ENCODE results near the gene KCNJ1.
A peak's percentile ranks its signal among the peaks of the same experiment; 100 is the strongest.

Gene KCNJ1

DNA sequence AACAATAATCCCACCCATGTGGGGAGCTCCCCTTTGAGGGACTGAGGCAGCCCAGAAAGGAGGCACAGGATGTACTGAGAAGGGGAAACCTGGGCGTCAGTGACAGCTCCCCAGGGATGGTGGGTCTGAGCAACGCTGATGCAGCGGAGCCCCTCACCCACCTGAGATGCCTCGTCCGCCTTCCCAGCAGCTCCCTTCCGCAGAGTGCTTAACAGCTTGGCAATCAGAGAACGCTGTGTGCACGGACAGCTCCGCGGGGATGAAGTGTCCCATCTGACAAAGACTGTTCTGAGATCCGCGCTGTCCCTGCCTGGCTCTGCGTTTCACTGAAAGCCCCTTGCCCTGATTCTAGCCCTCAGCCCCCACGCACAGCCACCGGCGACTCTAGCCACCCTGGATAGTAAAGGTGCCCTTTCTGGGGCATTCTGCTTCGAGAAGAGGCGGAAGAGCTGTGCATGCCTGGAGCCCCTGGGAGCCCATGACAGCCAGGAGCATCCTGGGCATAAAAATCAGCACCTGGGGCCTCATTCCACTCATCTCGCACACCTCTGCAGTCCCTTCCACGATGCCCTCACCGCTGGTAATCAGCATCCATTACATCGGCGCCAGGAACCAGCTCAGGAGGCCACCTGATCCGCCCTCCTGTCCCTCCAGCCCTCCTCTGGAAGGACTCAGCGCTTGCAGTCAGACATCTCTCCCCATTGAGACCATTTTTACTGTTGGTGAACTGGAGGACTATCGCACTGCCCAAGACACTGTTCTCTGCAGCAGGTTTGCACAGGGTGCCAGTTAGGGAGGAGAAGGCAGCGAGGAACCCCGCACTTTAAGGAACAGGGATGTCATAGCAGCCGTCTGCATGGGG is 34.8 kb upstream of the KCNJ1 start:
- no peak for DNase-seq

DNA sequence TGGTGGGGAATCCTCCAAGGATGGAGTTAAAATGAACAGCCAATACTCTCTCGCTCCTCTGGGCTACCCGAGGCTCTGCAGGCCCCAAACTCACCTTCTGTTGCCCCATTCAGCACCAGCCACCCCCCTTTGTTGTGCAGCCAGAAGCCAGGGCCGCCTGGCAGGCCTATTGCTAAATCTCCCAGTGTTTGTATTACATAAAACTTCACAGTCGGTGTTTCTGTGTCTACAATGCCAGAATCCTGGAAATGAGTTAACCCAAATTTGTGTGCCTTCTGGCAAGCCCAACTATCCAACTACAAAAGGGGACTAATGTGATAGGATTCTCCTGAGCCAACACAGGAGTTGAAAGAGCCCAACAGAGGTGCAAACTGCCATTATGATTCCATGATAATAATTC is 33.4 kb upstream of the KCNJ1 start:
- peak; percentile 21 to 56 for DNase-seq

DNA sequence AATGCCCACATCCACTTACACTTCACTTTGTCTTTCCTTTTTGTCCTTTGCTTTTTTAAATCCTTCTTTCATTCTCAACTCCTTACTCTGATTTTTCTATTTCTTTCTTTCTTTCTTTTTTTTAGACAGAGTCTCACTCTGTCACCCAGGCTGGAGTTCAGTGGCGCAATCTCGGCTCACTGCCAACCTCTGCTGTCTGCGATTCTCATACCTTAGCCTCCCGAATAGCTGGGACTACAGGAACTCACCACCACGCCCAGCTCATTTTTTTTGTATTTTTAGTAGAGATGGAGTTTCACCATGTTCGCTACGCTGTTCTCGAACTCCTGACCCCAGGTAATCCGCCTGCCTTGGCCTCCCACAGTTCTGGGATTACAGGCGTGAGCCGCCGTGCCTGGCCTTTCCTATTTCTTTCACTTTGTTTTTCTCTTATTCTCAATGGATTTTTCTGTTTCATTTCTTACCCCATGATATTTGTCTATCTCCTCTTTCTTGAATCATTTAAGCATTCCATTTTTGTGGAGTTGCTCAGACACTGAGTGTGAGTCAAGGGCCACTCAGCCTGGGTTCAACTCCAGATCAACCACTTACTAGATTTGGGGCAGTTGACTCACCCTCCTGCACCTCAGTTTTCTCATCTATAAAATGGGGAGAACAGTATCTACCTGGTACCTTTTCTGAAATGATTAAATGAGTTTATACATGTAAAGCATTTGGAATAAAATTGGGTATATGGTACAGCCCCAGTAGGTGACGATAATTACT is 31.7 kb upstream of the KCNJ1 start:
- no peak for DNase-seq

DNA sequence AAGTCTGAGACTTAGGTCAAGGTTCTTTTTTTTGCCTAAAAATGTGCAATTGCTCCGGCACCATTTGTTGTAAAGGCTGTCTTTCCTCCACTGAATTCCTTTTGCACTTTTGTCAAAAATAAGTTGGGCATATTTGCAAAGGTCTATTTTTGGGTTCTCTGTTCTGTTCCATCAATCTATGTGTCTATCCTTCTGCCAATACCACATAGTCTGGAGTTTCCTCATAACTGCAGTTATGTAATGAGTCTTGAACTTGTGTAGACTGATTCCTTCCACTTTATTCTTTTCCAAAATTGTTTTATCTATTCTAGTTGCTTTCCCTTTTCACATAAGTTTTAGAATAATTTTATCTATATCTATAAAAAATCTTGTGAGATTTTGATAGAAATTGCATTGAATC is 30.7 kb upstream of the KCNJ1 start:
- no peak for DNase-seq

DNA sequence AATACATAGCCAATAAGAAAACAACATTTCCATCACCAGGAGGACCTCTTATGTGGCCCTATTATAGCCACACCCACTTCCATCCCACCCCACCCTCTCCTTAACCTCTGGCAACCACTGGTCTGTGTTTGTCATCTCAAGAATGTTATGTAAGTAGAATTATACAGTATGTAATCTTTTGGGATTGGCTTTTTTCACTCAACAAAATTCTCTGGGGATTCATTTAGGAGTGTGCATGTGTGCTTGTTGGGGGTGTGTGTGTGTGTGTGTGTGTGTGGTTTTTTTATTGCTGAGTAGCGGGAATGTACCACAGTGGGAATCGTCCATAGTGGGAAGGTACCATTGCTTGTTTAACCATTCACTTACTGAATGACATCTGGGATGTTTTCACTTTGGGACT is 29.3 kb upstream of the KCNJ1 start:
- DNase-seq: no peak

DNA sequence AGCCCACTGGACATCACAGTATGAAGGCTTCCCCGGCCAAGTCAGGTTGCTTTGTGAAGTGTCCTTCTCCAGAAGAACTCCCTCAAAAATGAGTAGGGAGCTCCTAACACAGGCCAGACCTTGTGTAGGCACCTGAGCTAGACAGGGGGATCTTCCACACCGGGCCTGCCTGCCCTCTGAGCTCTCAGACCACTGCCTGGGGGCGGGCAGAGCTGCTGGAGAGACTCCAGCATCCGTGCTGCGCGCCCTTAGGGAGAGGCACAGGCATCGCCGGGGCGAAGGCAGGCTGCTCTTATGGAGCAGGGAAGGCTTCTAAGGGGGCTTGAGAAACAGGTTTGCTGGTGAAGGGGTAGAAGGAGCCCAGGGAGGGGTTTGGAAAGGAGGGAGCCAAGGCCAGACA is 28.4 kb upstream of the KCNJ1 start:
- no peak for DNase-seq

DNA sequence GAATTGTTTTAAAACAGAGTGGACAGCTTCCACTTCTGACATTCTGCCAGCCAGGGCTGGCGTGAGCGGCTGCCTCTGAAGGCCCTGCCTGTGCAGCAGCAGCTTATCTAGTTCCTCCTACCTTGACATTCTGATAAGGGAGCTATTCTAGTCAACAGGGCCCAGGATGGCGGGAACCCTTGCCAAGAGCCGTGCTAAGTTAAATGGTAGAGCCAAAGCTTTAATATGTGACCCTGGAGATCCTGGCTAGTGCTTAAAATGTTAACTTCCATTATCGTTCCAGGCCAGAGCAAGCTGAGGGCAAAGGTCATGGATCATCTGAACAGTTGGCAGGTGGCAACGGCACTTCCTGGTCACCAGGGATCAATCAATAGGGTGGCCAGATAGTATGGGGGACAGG is 27.6 kb upstream of the KCNJ1 start:
- no peak for DNase-seq

DNA sequence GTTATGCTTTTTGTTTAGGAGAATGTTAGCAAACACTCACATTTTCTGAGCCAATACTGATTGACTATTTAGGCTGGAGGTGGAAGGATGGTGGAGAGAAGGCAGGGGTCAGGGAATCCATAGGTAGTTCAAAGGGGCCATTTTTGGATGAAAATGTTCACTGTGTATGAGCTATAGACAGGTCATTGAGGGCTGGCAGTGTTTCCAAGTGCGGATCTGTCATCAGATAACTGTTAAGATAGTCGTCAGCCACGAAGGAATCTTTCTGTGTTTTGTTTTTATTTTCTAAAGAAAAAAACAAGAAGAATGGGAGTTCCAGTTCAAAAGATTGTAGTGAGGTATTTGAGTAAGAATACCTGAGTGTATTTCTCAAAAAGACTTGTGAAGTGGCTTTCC is 27.2 kb upstream of the KCNJ1 start:
- DNase-seq: no peak

DNA sequence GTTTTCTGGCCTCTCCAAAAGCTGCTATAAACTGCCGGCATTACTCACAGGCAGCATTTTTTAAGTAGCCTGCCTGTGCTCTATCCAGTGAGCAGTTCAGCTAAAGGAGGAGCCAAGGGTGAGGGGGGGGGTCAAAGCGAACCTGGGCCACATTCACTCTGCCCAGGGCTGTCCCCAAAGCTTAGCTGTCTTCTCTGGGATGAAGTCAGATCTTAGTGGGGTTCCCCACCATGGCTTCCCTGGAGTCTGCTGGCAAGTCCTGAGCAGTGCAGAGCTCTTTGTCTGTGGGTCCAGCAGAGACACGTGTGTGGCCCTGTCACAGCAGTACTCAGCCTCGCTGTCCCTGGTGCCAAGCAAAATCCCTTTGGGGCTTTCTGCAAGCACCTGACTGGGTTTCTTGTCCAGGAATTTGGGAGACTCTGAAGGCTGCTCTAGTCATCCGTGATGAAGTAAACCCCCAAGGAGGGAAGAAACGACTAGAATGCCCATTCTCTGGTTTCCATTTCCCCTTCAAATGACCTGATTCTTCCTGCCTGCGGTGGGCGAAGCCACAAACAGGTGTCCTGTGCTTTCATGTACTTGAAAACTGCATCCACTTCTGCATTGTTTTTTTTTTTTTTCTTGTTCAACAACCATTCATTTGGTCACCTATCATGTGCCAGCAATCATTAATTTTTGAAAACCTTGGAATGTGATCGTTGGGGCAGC is 26.6 kb upstream of the KCNJ1 start:
- no peak for DNase-seq

DNA sequence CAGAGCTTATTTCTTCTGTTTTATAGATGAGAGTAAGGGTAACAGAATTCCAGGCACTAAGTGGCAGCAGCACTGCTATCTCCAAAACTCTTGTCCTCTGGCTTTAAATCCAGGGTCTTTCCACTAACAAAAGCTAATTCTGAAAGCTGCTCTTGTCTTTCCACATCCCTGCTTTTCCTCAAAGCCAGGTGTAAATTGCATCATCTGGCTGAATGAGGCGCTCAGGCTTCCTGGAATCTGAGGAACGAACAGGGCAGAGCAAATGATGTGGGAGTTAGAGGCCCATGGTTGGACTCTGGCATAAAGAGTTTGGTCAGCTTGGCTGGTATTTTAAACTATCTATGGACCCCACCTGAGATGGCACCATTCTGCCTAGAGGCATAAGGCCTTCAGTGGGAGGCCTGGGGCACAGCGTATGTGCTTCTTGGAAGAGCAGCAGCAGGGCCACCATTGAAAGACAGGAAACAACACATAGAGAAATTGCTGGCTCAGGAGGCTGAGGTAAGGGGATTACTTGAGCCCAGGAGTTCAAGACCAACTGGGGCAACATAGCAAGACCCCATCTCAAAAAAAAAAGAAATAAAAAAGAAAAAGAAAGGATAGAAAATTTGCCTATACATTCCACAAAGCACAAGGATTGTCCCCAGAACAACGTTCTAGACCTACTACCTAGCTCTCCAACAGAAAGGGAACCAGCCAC is 25.9 kb upstream of the KCNJ1 start:
- DNase-seq: no peak

DNA sequence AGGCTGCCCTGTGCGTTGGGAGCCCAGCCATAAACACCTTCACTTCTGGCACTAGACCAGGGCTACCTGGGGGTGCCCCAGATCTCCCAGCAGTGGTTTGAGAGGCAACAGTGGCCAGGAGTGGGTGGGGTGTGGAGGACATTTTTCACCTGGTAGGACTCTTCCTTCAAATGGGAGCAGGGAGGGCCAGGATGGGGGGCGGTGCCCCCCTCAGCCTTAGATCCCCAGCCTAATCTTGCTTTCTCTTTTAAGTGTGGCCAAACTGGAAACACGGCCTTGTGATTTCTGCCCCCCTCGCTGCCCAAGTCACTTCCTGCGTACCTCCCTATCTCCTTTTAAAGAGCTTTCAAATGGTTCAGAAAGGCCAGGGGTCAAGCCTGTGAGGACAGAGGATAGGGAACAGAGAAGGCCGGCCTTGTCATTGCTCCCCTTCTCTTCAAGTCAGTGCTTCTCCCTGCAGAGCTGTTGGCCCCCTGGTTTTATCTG is 24.9 kb upstream of the KCNJ1 start:
- no peak for DNase-seq

DNA sequence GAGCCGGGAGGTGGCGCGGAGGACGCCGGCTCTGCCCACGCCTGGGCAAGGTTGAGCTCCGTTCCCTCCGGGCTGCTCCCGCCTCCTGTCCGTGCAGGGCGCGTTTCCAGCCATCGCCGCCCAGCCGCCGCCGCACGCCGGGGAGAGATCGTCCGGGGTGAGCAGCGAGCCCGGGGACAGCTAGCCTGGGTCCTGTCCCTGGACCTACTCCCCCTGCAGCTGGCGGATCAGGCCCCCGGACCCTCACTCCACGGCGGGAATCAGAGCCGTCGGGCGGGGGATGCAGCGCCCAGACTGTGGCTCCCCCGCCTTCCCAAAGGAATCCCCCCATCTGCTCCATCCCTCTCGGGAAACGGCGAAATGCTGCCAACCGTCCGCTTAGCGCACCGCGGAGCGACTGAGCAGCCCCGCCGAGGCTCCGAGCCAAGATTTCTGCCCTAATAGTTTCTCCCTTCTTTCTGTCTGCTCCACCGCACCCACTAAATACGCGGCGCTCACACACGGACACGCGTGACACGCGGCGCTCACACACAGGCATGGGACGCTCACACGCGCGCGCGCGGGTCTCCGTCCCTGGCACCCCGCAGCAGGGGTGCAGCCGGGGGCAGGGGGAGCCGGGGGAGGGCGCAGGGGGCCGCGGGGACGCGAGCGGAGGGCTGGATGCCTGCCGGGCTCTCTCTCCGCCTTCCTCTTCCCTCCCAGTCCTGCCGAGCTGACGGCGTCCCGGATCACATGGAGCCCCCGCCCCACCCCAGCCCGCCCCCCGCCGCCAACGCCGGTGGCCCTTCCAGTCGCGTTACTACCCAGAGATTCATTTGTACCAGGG is 23.7 kb upstream of the KCNJ1 start, which contains the start of gene KCNJ5:
KCNJ5 (plus strand) TSS at position 814 of the 826 bp plus-strand sequence. CDS start 19,918 bp downstream, outside the sequence.
- peak; percentile 34 to 54 for DNase-seq

DNA sequence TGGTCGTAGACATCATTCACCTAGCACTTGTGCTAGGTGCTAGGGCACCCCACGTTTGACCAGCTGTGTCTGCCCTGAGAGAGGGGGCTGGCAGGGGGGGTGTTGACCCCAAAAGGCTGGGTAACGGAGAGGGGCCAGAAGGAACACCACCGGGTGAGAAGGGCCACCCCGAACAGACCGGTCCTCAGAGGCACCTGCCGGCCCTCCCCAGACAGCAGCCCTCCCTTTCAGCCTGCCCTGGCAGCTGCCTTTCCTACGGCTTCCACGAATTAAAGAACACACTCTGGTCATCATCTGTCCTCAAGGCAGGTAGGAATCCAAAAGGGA is 23.1 kb upstream of the KCNJ1 start:
- DNase-seq: no peak

DNA sequence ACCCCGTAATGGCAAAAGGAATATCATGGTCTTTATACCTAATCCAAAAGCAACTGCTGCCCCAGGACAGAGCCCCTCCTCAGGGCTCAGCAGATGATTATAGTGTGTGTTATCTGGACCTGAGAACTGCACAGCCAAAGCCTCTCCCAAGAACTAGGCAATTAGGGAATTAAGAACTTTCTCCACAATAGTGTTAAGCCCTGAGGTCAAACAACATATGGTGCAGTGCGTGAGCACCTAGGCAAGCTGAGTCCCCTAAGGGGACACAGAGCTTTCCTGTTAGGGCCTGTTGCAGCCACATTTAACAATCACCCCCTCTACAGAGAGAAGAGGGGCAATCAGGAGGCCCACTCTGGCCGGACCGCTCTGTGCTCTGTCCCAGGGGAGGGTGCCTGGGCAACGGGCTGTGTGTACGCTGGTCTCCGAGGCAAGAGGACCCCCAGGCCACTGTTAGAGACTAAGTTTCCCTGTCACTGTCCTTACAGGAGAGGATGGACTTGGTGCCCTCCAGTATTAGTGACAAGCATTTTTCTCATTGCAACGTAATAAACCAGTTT is 22.6 kb upstream of the KCNJ1 start:
- DNase-seq: no peak

DNA sequence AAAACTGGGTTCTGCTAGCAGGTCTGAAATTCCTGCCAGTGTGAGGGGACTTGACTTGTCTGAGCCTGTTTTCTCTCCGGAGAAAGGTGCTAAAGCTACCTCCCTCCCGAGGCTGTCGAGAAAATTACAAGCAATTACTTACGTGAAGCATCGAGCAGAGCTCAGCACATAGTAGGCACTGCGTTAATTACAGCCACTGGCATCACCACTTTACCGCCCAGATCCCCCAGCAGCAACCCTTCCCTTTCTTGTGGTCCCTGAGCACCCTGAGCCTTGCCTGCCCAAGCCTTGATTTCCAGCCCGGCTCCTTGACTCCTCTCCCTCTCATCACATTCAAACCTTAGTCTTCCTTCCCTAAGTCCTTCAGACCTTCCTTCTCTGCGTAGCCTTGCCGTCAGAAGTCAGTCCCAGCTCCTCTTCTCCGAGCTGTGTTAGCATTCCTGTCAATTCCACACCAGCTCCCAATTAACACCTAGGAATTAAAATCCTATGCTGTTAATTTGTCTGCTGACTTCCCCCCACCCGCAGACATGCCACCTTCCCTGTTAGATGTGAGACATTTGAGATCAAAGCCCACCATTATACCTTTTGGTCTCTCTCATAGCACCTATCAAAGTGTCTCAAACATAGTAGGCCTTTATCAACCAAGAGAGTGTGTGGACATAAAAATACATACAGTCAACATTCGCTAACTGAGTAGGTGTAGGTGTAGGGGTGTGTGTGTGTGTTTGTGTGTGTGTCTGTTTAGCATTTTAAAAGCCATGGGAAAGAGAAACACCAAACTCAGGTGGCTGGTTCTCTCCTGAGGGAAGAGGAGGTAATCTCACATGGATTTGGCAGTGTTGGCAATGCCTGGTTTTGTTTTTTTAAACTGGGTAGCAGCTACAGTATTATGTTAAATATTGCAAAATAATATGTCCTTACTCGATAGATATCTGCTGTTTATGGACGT is 21.2 kb upstream of the KCNJ1 start:
- no peak for DNase-seq

DNA sequence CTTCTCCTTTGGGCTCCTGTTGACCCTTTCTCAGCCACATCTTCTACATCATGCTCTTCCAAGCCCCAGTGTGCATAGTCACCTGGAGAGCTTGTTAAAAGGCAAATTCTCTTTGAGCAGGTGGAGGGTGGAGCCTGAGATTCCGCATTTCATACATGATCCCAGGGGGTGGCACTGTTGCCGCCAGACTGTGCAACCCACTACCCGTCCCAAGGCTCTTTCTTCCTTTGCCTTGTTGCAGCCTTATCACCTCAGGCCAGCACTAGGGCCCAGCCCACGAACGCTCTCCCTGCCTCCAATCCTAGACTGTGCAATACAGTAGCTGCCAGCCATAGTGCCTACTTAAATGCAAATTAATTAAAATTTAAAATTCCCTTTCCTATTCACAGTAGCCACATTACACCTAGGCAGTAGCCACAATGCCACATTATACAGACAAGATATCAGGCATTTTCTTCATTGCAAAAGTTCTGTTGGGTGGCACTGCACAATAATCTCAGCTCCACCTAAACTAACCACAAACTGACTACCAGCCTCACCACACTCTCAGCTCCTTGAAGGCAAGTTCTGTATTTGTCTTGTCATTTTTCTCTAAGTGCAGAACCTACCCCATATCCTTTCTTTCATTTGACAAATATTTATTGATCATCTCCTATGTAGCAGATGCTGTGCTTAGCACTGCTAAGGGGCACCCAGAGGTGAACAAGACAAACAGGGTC is 19.5 kb upstream of the KCNJ1 start:
- DNase-seq: peak; percentile 55 to 69

DNA sequence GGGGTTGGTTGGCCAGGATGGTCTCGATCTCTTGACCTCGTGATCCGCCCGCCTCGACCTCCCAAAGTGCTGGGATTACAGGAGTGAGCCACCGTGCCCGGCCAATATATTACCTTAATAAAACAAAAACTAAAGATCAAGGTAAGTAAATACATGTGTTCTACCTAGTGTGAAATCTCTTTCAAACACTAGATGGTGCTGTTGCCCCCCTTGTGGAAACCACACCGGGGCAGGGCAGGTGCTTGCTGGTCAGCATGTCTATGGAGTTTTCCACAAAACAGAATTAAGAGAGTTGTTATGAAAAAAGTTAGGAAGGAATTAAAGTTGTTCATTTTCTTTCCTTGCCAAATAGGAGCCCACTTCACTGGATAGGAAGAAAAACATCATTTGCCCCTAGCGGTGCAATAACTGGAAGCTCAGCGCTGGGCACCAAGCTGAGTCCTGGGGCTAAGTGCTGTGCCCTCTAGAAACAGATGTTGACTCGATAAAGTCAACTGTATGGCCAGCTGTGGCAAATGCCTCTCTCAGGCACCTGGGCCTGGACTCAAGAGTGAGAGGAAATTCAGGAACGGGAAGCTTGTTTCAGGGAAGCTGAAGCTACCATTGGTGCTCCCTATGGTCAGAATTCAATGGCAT is 17.7 kb upstream of the KCNJ1 start:
- DNase-seq: peak; percentile 69 to 77

DNA sequence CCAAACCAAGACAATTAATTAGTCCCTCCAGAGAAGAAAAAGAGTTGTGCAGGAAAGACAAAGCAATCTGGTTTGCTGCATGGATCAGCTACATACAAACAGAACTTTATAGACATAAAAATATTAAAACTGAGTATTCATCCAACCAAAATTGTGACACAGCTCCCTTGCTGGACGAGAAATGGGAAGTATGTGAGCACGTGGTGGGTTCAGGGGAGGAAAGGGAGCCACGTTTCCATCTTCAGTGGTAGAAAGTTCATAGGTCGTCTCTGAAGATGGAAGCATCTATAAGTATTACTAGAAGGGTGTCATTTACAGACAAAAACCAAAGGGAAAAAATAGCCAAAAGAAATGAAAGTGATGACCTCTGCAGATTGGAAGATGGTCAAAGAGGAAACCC is 17.0 kb upstream of the KCNJ1 start:
- DNase-seq: no peak

DNA sequence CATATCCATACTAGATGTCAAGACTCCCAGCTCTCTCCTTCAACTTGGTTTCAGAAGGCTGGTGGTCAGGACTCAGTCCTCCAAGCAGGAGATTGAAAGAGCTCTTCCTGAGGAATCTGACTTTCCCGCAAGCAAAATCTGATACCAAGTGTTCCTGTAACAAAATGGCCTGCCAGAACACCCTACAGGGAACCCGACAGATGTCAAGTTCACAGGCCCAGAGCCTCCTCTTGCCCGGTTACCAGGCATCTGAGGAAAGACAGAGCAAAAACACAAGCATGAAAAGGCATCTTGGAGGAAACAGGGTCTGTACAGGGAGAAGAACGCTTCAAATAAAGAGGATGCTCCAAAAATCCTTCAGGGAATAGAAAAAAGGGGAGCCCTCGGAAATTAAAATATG is 15.4 kb upstream of the KCNJ1 start:
- no peak for DNase-seq

Data from NCI-H2081 (cell line).